Neutrophil (primary cell): ENCODE data around the gene NELL1.

Experiments used
- H3K27ac ChIP-seq: fragments of 200-600 bp; sonication (generic); 2 replicates; pipeline ENCODE4 v1.5.1; 2016; ENCODE audit warnings: mild to moderate bottlenecking, moderate library complexity
- H3K27me3 ChIP-seq: fragments of 200-600 bp; sonication (generic); 2 replicates; pipeline ENCODE4 v1.6.0; 2016; ENCODE audit warnings: mild to moderate bottlenecking
- H3K36me3 ChIP-seq: fragments of 200-600 bp; sonication (generic); 2 replicates; pipeline ENCODE4 v1.5.1; 2017
- H3K4me1 ChIP-seq, 2 experiments: fragments of 200-600 bp in 1 of 2; sonication (generic) in 1 of 2; 1 replicate in 1 of 2; 2 replicates in 1 of 2; pipeline versions ENCODE4 v1.5.1 to v1.6.1; 2013 to 2016; ENCODE audit warnings: low read depth in 1 of 2, low read length in 1 of 2, mild to moderate bottlenecking in 1 of 2, moderate library complexity in 1 of 2; ENCODE audit not compliant: control insufficient read depth in 1 of 2, insufficient read depth in 1 of 2
- H3K4me3 ChIP-seq, 2 experiments: fragments of 200-600 bp in 1 of 2; sonication (generic) in 1 of 2; 1 replicate in 1 of 2; 2 replicates in 1 of 2; pipeline ENCODE4 v1.5.1; 2013 to 2016; ENCODE audit warnings: low read depth in 1 of 2, low read length in 1 of 2, mild to moderate bottlenecking in 1 of 2, moderate library complexity in 1 of 2
- H3K9me3 ChIP-seq: fragments of 200-600 bp; sonication (generic); 2 replicates; pipeline ENCODE4 v1.5.1; 2016
- TF ChIP-seq, protein P1 (sequence below): fragments of 200-600 bp; sonication (generic); IDR thresholded peaks from 2 replicates; pipeline ENCODE4 v1.5.1; 2016; ENCODE audit warnings: antibody characterized with exemption

Gene NELL1

DNA sequence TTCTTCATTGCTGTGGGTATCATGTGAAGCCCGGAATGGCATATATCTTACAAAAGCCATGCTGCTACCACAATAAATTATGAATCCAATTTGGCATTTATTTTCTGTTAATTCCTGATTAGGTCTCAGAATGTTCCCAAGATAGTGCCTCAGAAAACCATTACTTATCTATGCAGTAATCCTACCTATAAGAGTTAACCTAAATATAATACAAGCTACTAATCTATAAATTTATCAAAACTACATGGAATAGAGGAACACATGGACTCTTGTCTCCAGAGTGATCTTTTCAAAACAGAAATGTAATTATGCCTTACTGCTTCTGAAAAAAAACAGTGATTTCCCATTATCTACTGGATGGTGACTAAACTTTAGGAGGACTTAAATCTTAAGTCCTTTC, 835.7 kb downstream of the NELL1 start:
- no peaks in the 10 kb centered on the region for H3K9me3 ChIP-seq
- no peaks in the 10 kb centered on the region for H3K27me3 ChIP-seq
- H3K36me3 ChIP-seq: no peaks in the 10 kb centered on the region
- no peaks in the 10 kb centered on the region for H3K4me1 ChIP-seq
- TF ChIP-seq, protein P1, sequence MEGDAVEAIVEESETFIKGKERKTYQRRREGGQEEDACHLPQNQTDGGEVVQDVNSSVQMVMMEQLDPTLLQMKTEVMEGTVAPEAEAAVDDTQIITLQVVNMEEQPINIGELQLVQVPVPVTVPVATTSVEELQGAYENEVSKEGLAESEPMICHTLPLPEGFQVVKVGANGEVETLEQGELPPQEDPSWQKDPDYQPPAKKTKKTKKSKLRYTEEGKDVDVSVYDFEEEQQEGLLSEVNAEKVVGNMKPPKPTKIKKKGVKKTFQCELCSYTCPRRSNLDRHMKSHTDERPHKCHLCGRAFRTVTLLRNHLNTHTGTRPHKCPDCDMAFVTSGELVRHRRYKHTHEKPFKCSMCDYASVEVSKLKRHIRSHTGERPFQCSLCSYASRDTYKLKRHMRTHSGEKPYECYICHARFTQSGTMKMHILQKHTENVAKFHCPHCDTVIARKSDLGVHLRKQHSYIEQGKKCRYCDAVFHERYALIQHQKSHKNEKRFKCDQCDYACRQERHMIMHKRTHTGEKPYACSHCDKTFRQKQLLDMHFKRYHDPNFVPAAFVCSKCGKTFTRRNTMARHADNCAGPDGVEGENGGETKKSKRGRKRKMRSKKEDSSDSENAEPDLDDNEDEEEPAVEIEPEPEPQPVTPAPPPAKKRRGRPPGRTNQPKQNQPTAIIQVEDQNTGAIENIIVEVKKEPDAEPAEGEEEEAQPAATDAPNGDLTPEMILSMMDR: no peak
- no peak overlapping the region for H3K27ac ChIP-seq
- H3K4me3 ChIP-seq: no peak overlapping the region

DNA sequence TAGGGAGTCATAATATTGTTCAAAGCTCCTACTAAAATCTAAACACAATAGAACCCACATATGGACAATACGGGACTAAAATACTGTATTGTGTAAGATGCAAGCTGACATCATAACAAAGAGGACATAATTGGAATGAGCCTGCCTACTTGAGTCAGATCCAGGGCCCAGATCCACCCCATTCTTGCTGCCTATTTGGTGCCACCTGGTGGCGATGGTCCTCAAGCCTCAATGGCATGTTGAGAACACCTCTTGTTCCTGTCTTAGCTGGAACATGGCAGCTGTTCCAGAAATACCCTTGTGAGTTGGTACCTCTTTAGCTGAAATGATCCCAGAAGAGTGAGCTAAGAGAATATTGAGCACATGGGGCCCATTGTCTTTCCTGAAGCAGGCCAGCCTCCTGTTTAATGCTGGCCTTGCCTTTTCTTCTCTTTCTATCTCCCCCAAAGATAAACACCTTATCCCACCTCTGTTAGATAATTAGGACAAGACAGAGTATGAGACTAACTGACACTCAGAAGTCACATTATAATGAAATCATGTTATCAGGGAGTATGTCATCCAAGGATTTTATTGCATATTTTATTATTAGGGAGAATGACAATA, 842.6 kb downstream of the NELL1 start:
- H3K36me3 ChIP-seq: no peaks in the 10 kb centered on the region
- H3K4me1 ChIP-seq: no peaks in the 10 kb centered on the region
- H3K27ac ChIP-seq: no peak overlapping the region
- TF ChIP-seq, protein P1: no peak
- no peaks in the 10 kb centered on the region for H3K9me3 ChIP-seq
- no peaks in the 10 kb centered on the region for H3K27me3 ChIP-seq
- no peak overlapping the region for H3K4me3 ChIP-seq

DNA sequence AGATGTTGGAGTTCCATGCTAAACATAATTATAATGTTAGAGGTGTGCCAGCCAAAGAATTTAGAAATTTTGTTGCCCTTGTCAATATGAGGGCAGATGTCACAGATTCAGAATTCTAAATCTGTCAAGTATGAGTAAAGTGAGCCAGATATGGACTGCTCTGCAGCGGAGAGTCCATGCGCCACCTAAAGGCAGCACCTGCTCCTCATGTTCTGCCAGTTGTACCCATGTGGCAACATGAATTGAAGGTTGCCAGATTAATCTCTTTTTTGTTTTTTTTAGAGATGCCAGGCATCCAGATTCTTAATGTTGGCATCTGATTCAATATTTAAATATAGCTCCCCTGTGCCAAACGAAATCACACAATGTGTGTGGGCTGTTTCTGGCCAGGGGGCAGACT, 844.9 kb downstream of the NELL1 start:
- Histone ChIP-seq H3K36me3 (no peaks in the 10 kb centered on the region), H3K27ac (no peak overlapping the region), H3K27me3 (no peaks in the 10 kb centered on the region), H3K4me1 (no peaks in the 10 kb centered on the region), H3K4me3 (no peak overlapping the region), H3K9me3 (no peaks in the 10 kb centered on the region)
- TF ChIP-seq, protein P1: no peak

DNA sequence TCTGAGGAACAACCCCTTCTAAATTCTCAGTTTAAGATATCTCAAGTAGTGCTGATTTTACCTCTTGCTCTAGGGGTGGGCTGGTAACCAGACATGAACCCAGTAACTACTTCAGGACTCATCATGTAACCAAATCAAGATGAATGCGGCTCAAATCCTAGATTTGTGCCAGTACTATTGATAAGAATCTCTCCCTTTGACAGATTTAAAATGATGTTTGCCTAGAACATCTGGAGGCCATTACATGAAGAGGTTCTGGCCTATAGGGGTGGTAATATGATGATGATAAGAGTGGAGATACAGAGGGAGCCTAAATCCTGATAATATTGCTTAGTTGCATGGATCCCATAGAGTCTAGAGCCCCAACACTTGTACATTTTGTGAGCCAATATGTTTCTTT, 850.9 kb downstream of the NELL1 start:
- no peaks in the 10 kb centered on the region for H3K27me3 ChIP-seq
- no peak overlapping the region for H3K27ac ChIP-seq
- no peaks in the 10 kb centered on the region for H3K36me3 ChIP-seq
- H3K4me1 ChIP-seq: no peaks in the 10 kb centered on the region
- H3K9me3 ChIP-seq: no peaks in the 10 kb centered on the region
- H3K4me3 ChIP-seq: no peak overlapping the region
- TF ChIP-seq, protein P1: no peak

DNA sequence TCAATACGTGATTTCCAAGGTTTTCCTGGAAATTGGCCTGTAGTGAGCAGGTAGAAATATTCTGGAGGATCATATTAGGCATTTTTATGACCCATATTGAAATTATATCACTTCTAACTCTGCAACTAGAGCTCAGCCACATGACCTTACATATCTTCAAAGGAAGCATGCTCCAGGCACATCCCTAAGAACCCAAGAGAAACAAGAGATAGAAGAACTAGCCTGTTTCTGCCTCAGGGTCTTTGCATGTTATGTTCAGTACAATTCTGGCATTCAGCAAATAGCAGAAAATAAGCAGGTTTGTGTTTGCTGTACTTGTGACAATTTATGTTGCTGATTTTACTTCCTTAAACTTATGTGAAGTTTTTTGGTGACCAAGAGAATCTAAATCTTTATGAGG, 859.8 kb downstream of the NELL1 start:
- Histone ChIP-seq H3K4me3 (no peak overlapping the region), H3K27ac (no peak overlapping the region), H3K27me3 (no peaks in the 10 kb centered on the region), H3K36me3 (no peaks in the 10 kb centered on the region), H3K9me3 (no peaks in the 10 kb centered on the region), H3K4me1 (no peaks in the 10 kb centered on the region)
- TF ChIP-seq, protein P1: no peak

DNA sequence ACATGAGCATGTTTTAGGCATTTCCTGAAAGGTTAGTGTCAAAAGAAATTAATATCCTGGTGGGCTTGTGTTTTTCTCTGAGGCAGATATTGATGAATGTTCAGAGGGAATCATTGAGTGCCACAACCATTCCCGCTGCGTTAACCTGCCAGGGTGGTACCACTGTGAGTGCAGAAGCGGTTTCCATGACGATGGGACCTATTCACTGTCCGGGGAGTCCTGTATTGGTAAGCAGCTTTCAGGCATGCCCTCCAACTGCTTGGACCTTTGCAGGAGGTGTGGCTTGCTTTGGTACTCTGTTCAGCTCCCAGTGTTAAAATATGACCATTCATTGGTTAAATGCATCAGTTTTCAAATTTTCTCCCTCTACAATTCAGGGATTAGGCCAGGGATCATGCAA, 864.9 kb downstream of the NELL1 start:
- no peaks in the 10 kb centered on the region for H3K36me3 ChIP-seq
- no peaks in the 10 kb centered on the region for H3K9me3 ChIP-seq
- H3K27ac ChIP-seq: no peak overlapping the region
- TF ChIP-seq, protein P1: no peak
- no peaks in the 10 kb centered on the region for H3K27me3 ChIP-seq
- no peak overlapping the region for H3K4me3 ChIP-seq
- H3K4me1 ChIP-seq: no peaks in the 10 kb centered on the region
